H9 (cell line): ENCODE measurements around the gene RIOK3. TPM values are rescaled to one million over a fixed set of nuclear protein-coding genes. Genes with fewer than 3 reads are reported as not detected.
"Not testable (repeated sequence)": the region's sequence is repeated elsewhere in the genome, so short reads cannot be mapped to it uniquely, and the experiment has no call there.

Experiments
- DNase-seq: peaks from one replicate; pipeline ENCODE4 v3.0.0-alpha.2; 2017
- H2AFZ ChIP-seq: one replicate; pipeline ENCODE4 v1.6.1; 2013; ENCODE audit warnings: mild to moderate bottlenecking, low read length, control low read depth, moderate library complexity
- H2AK5ac ChIP-seq: 2 replicates; pipeline ENCODE4 v1.6.1; 2013; ENCODE audit warnings: low read length, control low read depth, mixed read lengths; ENCODE audit not compliant: insufficient read length
- H2BK120ac ChIP-seq: one replicate; pipeline ENCODE4 v1.6.1; 2013; ENCODE audit warnings: low read depth, mild to moderate bottlenecking, low read length, control low read depth, inconsistent platforms; ENCODE audit not compliant: poor library complexity, severe bottlenecking
- H2BK12ac ChIP-seq: 2 replicates; pipeline ENCODE4 v1.6.1; 2013; ENCODE audit warnings: low read length, control low read depth, mixed read lengths, low read depth; ENCODE audit not compliant: insufficient read length
- H2BK15ac ChIP-seq: 2 replicates; pipeline ENCODE4 v1.6.1; 2013; ENCODE audit warnings: low read depth, low read length, control low read depth
- H2BK20ac ChIP-seq: one replicate; pipeline ENCODE4 v1.6.1; 2013; ENCODE audit warnings: low read depth, mild to moderate bottlenecking, low read length, control low read depth, inconsistent platforms; ENCODE audit not compliant: poor library complexity, severe bottlenecking
- H2BK5ac ChIP-seq: 2 replicates; pipeline ENCODE4 v1.6.1; 2013; ENCODE audit warnings: low read length, control low read depth, mixed read lengths; ENCODE audit not compliant: insufficient read length
- H3K14ac ChIP-seq: 2 replicates; pipeline ENCODE4 v1.6.1; 2013; ENCODE audit warnings: low read length, control low read depth; ENCODE audit not compliant: insufficient read depth
- H3K18ac ChIP-seq: 2 replicates; pipeline ENCODE4 v1.6.1; 2013; ENCODE audit warnings: low read depth, mild to moderate bottlenecking, mixed read lengths, low read length, control low read depth; ENCODE audit not compliant: insufficient read length
- H3K23ac ChIP-seq: 2 replicates; pipeline ENCODE4 v1.6.1; 2013; ENCODE audit warnings: low read length, control low read depth, mixed read lengths, low read depth; ENCODE audit not compliant: insufficient read length
- H3K23me2 ChIP-seq: 2 replicates; pipeline ENCODE4 v1.6.1; 2013; ENCODE audit warnings: low read depth, mild to moderate bottlenecking, mixed read lengths, low read length, control low read depth; ENCODE audit not compliant: insufficient read length, poor library complexity, severe bottlenecking
- H3K27ac ChIP-seq: 2 replicates; pipeline ENCODE4 v1.5.1; 2013; ENCODE audit warnings: low read length, control low read depth, mixed read lengths, low read depth; ENCODE audit not compliant: insufficient read length
- H3K27me3 ChIP-seq: 2 replicates; pipeline ENCODE4 v1.6.1; 2013; ENCODE audit warnings: low read length, control low read depth, inconsistent platforms; ENCODE audit not compliant: insufficient read depth
- H3K4ac ChIP-seq: 2 replicates; pipeline ENCODE4 v1.6.1; 2013; ENCODE audit warnings: low read depth, mild to moderate bottlenecking, control low read depth, inconsistent platforms, low read length, moderate library complexity
- H3K4me1 ChIP-seq: 2 replicates; pipeline ENCODE4 v1.6.1; 2013; ENCODE audit warnings: low read length, control low read depth, inconsistent platforms; ENCODE audit not compliant: insufficient read depth
- H3K4me2 ChIP-seq: 2 replicates; pipeline ENCODE4 v1.6.1; 2013; ENCODE audit warnings: low read length, control low read depth, mixed read lengths; ENCODE audit not compliant: insufficient read length, insufficient read depth
- H3K56ac ChIP-seq: 2 replicates; pipeline ENCODE4 v1.6.1; 2013; ENCODE audit warnings: low read depth, mild to moderate bottlenecking, mixed read lengths, low read length, control low read depth; ENCODE audit not compliant: insufficient read length
- H3K79me1 ChIP-seq: 2 replicates; pipeline ENCODE4 v1.6.1; 2013; ENCODE audit warnings: low read depth, mild to moderate bottlenecking, moderate library complexity, low read length, control low read depth, inconsistent platforms; ENCODE audit not compliant: insufficient read depth, poor library complexity, severe bottlenecking
- H3K79me2 ChIP-seq: 2 replicates; pipeline ENCODE4 v1.6.1; 2013; ENCODE audit warnings: low read length, control low read depth, inconsistent platforms; ENCODE audit not compliant: insufficient read depth
- H3K9ac ChIP-seq: 2 replicates; pipeline ENCODE4 v1.6.1; 2013; ENCODE audit warnings: low read length, control low read depth, mixed read lengths; ENCODE audit not compliant: insufficient read length; ENCODE audit errors: extremely low read depth
- H3K9me3 ChIP-seq: one replicate; pipeline ENCODE4 v1.6.1; 2013; ENCODE audit warnings: low read depth, low read length, inconsistent platforms; ENCODE audit not compliant: control insufficient read depth
- H3T11ph ChIP-seq: one replicate; pipeline ENCODE4 v1.6.1; 2013; ENCODE audit warnings: mild to moderate bottlenecking, low read length, control low read depth, inconsistent platforms
- H4K20me1 ChIP-seq: one replicate; pipeline ENCODE4 v1.6.1; 2013; ENCODE audit not compliant: control insufficient read depth, insufficient read length, insufficient read depth
- H4K5ac ChIP-seq: 2 replicates; pipeline ENCODE4 v1.6.1; 2013; ENCODE audit warnings: low read depth, mild to moderate bottlenecking, mixed read lengths, low read length, control low read depth; ENCODE audit not compliant: insufficient read length
- H4K8ac ChIP-seq: replicated peaks from 2 replicates; pipeline ENCODE4 v1.6.1; 2013; ENCODE audit warnings: low read length, control low read depth, mixed read lengths, low read depth; ENCODE audit not compliant: insufficient read length
- H4K91ac ChIP-seq: 2 replicates; pipeline ENCODE4 v1.6.1; 2013; ENCODE audit warnings: low read depth, mild to moderate bottlenecking, moderate library complexity, mixed read lengths, low read length, control low read depth; ENCODE audit not compliant: insufficient read length
- H3K27ac Mint-ChIP-seq, 3 experiments: 2 replicates in 2 of 3; 3 replicates in 1 of 3; pipeline ENCODE4 v1.8.0; 2020 to 2021; ENCODE audit warnings: mixed read lengths in 3 of 3, mild to moderate bottlenecking in 1 of 3, moderate library complexity in 1 of 3
- H3K27me3 Mint-ChIP-seq: 2 replicates; pipeline ENCODE4 v1.8.0; 2021; ENCODE audit warnings: low read depth, mild to moderate bottlenecking, moderate library complexity, mixed read lengths
- H3K36me3 Mint-ChIP-seq, 3 experiments: 2 replicates in 2 of 3; 3 replicates in 1 of 3; pipeline ENCODE4 v1.8.0; 2020 to 2021; ENCODE audit warnings: low read depth in 3 of 3, mixed read lengths in 3 of 3; ENCODE audit not compliant: insufficient read depth in 1 of 3
- H3K4me1 Mint-ChIP-seq, 2 experiments: 2 replicates each; pipeline ENCODE4 v1.8.0; 2020; ENCODE audit warnings: mixed read lengths in 2 of 2
- H3K4me3 Mint-ChIP-seq, 2 experiments: 2 replicates in 1 of 2; 3 replicates in 1 of 2; pipeline ENCODE4 v1.8.0; 2020 to 2021; ENCODE audit warnings: mild to moderate bottlenecking in 2 of 2, mixed read lengths in 2 of 2, moderate library complexity in 1 of 2
- H3K9me3 Mint-ChIP-seq, 2 experiments: 2 replicates in 1 of 2; 3 replicates in 1 of 2; pipeline ENCODE4 v1.8.0; 2020; ENCODE audit warnings: mild to moderate bottlenecking in 2 of 2, mixed read lengths in 2 of 2, moderate library complexity in 1 of 2
- WGBS: extraction: QIAGEN DNeasy Blood & Tissue Kit; methylation state at CpG from one replicate; pipeline ENCODE4 v1.1.7; 2013; ENCODE audit warnings: missing lambda C conversion rate, low lambda C conversion rate, mixed read lengths; ENCODE audit not compliant: insufficient read length; ENCODE audit errors: extremely low coverage; 5-methylcytosine and 5-hydroxymethylcytosine counted together
- total RNA-seq: library from RNA; stranded (reverse); gene quantifications from 2 replicates; pipeline ENCODE4 v1.2.1, GENCODE V29; 2021

The RIOK3 gene
- total RNA-seq, 1 experiment from 2014 or later = 34.6 TPM

GRCh38 chr18:23512216-23512615 lies 59.1 kb downstream of the RIOK3 start:
- H4K5ac ChIP-seq, H3T11ph ChIP-seq: not testable (repeated sequence)
- no CpG with 5 or more reads among the region's 7 CpGs for WGBS

More at GRCh38 chr18:23512216-23512615, 59.1 kb downstream of the RIOK3 start:
- H3K14ac ChIP-seq, H2BK5ac ChIP-seq, H4K8ac ChIP-seq, H2AK5ac ChIP-seq, H3K27ac ChIP-seq, H2BK120ac ChIP-seq, H3K79me2 ChIP-seq, H3K27me3 ChIP-seq, H3K4ac ChIP-seq, H3K9me3 Mint-ChIP-seq, H2BK15ac ChIP-seq, H3K79me1 ChIP-seq, H3K4me3 Mint-ChIP-seq, H3K27me3 Mint-ChIP-seq, H3K18ac ChIP-seq, DNase-seq, H2AFZ ChIP-seq, H2BK20ac ChIP-seq, H4K91ac ChIP-seq, H4K20me1 ChIP-seq, H3K23me2 ChIP-seq, H3K23ac ChIP-seq, H2BK12ac ChIP-seq, H3K4me1 Mint-ChIP-seq, H3K56ac ChIP-seq, H3K9ac ChIP-seq, H3K4me2 ChIP-seq, H3K4me1 ChIP-seq, H3K9me3 ChIP-seq: not testable (repeated sequence)
- Mint-ChIP-seq H3K27ac (peak overlapping the region in 1 of 3 experiments; percentile 74; a peak in 1 of 7 replicates), H3K36me3 (peaks cover 13 to 42% (median 24%) of the 10 kb centered on the region in 3 experiments; a peak in 6 of 7 replicates)
